NCI-H2171 treated with DMSO at 0.1 percent for 48 hours (cell line): ENCODE results near the gene SLC30A1.
"Not testable (repeated sequence)": the region's sequence is repeated elsewhere in the genome, so short reads cannot be mapped to it uniquely, and the experiment has no call there.

Source experiments
- DNase-seq: peaks from one replicate; lab custom pipeline; 2025; lab: John Stamatoyannopoulos, UW

The SLC30A1 gene, protein sequence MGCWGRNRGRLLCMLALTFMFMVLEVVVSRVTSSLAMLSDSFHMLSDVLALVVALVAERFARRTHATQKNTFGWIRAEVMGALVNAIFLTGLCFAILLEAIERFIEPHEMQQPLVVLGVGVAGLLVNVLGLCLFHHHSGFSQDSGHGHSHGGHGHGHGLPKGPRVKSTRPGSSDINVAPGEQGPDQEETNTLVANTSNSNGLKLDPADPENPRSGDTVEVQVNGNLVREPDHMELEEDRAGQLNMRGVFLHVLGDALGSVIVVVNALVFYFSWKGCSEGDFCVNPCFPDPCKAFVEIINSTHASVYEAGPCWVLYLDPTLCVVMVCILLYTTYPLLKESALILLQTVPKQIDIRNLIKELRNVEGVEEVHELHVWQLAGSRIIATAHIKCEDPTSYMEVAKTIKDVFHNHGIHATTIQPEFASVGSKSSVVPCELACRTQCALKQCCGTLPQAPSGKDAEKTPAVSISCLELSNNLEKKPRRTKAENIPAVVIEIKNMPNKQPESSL

DNA sequence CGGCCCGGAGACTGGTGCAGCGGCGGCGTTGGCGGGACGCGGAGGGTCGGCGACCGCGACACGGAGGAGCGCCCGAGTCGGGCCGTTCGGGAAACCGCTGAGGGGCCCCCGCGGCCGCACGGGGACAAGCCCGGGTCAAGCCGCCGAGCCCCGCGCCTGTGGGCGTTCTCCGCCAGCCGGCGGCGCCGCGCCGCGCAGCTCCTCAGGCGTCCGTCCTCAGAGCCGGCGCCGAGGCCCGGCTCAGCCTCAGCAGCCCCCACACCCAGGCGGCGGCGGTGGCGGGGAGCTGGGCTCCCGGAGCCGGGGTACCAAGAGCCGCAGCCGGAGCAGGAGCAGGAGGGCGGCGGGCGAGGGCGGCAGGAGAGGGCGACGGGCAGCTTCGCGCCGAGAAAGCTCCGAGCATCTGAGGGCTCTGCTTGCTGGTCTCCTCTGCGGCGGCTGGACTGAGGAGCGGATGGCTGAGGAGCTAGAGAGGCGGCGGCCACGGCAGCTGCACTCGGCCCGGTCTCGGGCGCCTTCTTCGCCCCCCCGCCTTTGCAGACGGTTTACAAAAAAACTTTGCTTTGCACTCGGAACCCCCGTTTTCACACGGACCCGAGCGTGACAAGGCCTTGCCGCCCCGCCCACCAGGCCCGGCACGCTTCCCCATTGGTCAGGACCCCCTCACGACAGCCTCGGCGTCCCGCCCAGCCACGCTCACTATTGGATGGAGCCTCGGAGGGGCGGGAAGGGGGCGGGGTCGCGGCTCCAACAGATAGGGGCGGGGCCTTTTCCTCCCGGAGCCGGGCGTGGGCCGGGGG is at the start of gene SLC30A1:
TSS of gene SLC30A1 (minus strand) at position 522 of the 800 bp plus-strand sequence. CDS start 549 bp downstream, outside the sequence.
- peak; percentile 95 for DNase-seq

DNA sequence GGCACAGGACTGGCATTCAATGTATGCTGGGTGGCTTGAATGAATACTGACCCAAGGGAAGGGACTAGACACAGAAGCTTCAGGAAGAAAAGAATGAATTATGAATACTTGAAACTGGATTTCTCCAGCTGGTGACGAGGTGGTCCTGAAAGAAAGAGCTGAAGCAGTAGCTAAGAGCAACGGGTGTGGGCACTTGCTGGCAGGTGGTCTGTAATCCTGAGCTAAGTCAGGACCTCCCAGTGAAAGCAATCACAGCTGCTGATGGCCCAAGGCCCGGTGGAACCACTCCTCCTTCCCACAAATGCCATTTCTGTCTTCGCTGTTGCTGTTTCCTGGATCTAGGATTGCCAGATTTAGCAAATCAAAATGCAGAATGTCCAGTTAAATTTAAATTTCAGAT is 49.5 kb upstream of the SLC30A1 start:
- DNase-seq: no peak

DNA sequence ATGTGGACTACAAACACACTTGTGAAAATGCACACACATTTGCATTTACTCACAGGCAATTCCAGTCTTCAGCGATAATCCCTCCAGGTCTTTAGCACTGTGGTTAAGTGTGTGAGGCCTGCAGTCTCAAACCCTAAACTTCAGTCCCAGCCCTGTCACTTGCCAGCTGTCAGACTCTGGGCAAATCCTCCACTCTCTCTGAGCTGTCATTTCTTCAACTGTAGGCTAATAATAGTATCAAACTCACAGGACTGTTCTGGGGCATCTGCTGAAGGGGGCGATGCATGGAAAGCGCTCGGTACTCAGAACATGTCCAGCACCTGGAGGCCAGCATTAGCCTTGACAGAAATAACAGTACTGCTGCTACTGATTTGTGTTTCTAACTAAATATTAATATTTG is 48.3 kb upstream of the SLC30A1 start:
- no peak for DNase-seq

DNA sequence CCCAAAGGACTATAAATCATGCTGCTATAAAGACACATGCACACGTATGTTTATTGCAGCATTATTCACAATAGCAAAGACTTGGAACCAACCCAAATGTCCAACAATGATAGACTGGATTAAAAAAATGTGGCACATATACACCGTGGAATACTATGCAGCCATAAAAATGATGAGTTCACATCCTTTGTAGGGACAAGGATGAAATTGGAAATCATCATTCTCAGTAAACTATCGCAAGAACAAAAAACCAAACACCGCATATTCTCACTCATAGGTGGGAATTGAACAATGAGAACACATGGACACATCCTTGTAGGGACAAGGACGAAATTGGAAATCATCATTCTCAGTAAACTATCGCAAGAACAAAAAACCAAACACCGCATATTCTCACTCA is 46.9 kb upstream of the SLC30A1 start:
- DNase-seq: not testable (repeated sequence)

DNA sequence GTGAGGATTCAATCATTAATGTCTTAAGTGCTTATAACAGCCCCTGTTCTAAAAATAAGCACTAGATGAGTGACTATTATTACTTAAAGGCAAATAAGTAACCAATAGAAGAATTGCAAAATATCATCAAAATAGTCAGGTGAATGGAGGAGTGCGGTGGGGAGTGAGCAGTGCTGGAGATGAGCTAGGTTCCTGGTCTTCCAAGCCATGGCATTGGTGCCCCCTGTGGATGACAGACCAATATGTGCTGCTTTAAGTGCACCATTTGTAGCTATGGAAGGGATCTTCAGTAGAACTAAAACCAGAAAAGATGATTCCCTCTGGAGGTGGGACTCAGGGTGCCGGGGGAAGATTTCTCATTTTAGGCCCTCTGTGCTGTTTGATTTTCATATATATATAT is 46.1 kb upstream of the SLC30A1 start:
- no peak for DNase-seq

DNA sequence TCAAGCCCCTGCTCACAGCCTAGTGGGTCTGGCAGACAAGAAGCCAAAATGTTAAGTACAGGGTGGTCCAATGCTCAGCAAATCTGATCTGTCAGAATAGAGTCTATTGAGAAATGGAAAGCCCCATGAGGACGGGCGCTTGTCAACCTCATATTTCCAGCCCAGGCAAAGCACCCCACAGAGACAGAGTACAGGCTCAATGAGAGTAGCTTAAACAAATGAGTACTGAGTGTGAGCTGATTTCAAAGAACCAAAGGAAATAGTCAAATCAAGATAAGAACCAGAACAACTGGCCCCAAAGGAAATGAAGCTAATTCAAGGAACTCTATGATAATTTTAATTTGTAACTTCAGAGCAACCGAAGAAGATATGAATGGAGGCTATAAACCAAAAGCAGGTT is 44.6 kb upstream of the SLC30A1 start:
- no peak for DNase-seq

DNA sequence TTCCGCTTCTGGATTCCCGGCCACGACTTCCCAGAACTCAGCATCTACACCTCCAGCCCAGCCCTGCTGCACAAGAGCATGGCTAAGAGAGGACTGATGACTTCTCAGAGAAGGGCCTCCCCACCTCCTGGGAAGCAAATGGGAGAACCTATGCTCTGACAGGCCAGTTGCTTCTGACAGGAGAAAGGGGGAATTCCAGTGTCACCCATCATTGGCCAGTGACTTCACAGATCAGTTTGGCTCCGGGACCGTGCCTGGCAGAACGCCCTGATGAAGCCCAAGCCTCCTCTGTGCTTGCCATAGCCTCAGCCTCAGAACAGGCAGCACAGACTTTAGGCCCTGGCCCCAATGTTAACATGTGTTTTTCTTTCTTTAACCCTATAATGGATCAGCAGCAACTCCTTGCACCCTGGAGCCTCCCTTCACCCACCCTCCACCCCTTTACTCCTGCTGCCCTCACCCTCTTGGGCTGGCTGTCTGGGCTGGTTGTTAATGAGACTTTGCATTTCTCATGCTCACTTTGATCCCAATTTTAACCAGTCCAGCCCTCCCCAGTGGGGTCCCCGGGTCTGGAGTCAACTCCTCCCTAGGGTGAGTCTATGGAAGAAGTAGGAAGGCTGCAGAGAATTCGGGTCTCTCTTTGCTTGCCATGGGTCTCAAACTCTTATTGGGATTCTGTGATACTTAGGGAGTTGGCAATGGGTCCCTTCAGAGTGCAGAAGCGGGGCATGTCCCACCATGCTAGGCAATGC is 42.7 kb upstream of the SLC30A1 start:
- no peak for DNase-seq

DNA sequence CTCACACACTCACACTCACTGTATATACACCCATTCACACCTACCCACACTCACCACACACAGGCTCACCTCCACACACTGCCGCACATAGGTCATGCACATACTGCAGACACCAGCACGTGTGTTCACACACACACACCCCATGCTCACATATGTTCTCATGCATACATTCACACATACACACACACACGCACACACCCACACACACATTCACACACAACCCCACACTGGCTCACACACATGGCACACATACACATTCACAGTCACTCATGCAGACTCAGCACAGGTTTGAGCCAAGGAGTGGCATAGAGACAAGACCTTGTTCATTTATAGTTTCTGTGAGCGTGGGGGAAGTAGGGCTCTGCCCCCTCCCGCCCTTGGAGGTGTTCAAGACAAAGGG is 41.1 kb upstream of the SLC30A1 start:
- no peak for DNase-seq

DNA sequence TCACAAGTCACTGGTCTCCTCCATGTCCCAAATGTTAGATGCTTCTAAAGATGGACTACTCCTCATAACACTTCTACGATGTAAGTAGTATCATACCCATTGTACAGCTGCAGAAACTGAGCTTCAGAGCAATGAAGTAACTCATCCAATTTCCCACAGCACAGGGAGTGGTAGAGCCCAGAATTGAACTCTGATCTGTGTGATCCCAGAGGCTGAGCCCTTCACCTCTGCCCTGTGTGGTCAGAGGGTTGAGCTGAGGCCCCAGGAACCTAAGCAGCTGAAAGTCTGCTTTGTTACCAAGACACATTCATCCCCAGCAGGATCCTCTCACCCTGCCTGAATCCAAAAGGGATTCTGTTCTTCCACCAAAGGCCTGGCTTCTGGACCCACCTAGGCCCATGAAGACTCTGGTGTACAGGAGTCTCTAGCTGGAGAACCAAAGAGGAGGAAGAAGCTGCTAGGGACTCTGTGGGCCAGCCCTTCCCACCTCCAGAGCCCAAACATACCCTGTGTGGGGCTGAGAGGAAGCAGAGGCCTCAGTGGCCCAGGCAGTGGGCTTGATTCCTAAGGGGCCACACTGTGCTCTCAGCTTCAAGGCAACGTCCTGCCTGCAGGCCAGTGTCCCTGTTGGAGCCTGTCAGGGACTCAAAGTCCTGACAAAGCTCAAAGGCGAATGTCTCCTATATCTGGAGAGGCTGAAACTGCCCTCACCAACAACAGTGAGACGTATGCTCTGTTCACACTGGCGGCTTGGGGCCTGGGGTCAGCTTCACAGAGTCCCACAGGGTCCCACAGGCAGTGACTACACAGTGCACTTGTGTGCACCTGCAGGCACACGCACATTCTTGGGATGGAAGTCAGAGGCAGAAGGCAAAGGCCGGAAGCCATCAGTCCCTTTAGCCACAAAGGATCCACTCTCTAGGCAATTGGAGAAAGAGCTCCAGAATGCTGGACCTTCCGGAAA is 40.4 kb upstream of the SLC30A1 start:
- no peak for DNase-seq

DNA sequence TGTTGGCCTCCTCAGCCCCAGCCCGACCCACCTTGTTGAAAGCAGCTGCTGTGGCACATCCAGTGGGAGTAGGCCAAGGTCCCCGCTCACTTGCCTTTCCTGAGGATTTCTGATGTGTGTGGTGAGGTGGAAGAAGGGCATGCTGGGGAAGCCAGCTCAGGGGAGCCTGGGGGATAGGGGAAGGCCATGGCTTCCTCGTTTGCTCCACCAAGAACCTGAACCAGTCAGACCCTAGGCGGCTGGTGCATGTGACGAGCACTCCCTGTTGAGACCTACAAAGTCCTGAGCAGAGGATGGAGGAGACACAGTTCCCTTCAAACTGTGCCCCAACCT is 38.0 kb upstream of the SLC30A1 start:
- no peak for DNase-seq

DNA sequence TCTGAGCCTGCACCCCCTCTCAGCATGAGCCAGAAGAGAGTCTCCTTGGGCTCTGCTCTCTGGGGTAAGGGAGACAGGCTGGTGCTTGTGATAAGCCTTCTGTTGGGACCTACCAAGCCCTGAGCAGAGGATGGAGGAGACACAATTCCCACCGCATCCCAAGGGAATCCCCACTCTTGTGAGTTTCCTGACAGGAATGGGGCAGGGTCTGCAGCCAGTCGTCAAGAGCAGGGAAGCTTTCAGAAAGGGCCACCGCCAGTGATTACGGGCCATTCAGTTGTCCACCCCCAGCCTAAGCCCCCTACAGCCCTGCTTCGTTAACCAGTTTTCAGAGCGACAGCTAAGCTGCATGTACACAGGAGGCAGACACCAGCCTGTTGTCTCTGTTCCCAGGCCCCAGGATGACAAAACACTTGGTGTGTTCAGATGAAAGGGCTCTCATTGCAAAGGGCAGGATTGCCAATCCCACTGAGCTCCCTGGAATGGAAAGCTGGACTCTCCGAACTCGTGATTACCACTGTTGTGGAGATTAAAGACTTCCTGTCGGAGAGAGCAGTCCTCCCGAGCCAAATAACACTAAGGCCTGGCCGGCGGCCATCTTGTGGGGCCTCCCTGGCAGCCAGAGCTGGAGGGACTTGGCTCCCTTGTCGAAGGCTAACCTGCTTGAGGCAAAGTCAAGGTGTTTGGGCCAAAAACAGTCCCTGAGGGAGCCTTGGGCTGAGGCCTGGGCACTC is 37.4 kb upstream of the SLC30A1 start:
- DNase-seq: no peak

DNA sequence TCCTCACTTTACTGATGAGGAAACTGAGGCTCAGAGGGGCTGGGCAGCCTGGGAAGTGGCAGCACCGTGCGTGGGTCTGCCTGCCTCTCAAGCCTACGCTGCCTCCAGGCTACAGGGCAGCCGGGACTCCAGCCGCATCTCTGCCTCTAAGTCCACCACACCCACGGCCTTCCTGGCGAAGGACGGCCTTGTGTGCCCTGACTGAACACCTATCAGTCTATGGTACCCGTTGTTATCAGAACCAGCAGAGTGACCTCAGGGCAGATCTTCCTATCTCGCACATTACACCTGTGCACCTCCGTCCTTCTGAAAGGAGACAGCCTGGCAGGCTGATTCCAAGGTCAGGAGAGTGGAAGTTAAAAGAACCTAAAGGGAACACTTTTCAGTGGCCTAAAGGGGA is 35.7 kb upstream of the SLC30A1 start:
- DNase-seq: no peak

DNA sequence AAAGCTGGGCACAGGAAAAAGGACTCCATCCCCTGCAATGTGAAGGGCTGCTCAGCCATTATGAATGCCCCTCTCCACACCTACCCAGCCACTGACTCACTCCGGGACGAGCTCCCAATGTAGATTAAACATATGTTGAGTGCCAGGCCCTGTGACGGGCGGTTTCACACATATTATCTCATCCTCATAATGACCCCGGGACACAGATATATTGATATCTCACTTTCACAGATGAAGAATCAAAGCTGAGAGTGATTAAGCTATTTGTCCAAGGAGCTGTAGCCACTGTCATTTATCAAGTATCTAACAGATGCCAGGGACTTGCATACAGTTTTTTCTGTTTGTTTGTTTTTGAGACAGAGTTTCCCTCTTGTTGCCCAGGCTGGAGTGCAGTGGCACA is 35.0 kb upstream of the SLC30A1 start:
- DNase-seq: no peak

DNA sequence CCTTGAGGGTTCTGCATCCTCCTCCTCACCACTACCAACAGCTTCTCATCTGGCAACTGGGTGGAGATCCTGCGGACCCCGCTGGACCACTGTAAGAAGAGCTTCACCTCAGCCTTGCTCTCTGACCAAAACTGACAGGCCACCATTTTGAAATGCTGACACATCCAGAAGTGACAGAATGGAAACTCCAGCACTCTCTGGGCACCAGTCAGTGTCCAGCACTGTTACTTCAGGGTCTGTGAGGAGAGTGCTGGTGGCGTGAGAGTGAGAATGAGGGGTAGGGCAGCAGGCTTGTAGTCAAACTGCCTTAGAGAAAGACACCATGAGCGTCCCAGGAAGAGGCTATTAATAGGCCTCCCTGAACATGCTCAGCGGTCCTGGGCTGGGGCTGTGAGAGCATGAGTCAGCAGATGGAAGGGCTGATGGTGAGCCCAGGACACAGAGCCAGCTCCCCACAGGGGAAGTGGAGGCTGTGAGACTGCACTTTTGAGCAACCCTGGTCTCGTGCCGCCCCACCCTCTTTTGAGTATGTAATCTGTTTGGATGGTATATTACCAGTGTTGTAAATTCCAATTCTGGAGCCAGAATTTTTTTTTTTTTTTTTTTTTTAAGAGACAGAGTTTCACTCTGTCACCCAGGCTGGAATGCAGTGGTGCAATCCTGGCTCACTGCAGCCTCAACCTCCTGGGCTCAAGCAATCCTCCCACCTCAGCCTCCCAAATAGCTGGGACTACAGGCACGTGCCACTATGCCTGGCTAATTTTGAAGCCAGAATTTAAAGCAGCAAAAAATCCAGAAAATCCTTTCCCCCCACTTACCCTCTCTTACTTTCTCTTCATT is 34.4 kb upstream of the SLC30A1 start:
- DNase-seq: no peak

DNA sequence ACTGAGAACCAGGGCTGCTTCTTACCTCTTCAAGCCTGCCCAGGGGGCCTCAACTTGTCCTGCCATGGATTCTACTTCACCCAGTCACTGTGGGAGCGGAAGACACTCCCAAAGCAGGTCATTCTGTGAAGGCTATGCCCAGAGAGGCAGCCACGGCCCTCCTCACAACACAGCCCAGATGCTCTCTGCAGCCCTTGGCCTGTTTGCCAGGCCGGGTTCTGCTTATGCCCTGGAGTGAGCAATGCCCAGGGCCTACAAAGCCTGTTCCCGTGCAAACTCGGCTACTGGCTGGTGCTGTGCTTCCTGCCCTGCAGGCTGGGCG is 33.8 kb upstream of the SLC30A1 start:
- DNase-seq: no peak

DNA sequence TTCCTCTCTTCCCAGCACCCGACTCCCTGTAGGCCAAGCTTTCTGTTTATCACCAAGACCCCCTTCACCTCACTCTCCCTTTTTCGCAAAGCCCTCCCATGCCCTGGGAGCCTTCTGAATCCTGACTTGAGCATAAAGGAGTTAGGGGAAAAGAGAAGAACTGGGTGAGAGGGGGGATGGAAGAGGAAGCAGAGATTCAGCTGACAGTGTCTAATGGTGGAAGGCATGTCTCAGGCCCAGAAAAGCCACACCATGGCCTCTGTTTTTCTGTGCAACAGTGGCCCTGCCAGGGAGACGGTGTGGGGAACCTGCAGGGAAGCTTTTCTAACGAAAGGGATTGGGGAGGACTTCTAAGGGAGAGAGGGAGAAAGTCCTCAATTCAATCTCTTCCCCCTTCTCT is 32.9 kb upstream of the SLC30A1 start:
- DNase-seq: no peak

DNA sequence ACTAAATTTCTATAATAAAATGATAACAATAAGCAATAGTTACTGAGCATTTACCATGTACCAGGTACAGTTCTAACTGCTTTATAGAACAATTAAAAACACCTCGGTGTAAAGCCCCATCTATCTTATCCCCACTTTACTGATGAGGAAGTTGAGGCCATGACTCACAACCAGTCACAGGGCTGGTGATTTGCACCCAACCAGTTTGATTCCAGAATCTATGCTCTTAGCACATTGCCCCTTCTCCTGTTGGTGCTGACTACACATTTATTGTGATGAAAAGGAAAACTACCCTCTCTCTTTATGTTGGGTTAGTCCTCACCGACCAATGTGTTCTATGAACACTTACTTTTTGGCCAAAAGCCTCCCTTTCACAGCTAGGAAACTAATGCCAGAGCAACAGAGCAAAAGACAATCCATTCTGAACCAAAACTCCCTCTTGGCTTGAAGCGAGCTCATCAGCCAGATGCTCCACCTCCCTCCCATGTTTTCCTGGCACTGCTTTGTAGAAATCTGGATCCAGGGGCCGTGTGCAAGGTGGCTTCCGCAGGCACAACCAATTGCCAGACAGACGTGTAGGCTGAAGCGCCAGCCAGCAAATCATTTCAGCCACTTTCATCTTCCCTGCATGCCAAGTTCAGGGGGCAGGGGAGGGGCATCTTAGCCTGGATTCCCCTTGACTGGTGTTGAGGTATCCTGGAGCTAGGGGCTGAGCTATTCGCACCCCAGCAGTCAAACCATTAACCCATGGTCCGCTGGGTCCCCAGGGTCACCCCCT is 32.0 kb upstream of the SLC30A1 start:
- DNase-seq: peak; percentile 81

DNA sequence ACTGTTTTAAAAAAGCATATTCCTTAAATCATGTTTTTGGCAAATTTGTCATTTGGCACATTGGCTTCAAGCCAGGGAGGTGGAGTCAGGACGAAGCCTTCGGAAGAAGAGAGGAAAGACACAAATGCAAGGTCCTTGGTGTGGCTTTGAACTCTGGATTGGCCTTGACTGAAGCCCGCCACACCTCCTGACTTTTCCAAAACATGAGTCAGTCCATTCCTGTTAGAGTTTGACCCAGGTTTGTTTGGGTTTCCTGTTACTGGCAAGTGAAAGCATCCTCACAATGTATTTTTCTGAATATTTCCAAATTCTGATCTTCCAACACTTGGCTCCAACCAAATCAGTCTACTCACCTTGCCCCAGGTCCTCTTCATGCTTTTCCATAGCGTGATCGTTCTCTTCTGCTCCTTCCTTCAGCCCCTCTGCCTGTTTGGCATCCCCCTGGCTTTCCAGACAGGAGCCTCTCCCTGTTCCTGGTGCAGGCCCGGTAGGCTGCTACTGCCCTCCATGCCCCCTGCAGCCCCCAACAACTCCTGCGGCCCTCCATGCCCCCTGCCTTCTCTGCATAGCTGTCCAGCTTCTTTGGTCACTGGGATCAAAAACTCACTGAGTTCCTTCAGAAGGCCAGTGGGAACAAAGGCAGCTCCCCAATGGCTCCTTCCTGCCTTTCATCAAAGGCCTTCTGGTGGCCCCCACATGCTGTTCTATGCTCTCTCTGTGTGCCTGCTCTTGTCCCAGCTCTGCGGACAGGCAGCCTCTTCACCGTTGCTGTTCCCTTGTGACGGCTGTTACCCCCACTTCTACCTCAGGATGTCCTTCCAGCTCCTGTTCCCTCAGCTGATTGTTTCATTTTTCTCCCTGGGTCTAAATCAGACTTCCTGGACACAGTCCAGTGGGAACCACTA is 30.4 kb upstream of the SLC30A1 start:
- no peak for DNase-seq
